T47D (cell line): Measurements from ENCODE around the gene QRICH2.
"Not testable (repeated sequence)": the region's sequence is repeated elsewhere in the genome, so short reads cannot be mapped to it uniquely, and the experiment has no call there.

Experiments used
- DNase-seq, 2 experiments: peaks; one replicate each; pipeline versions ENCODE4 v3.0.0 to v3.0.0-alpha.2; 2011 to 2012; ENCODE audit warnings: low read depth in 1 of 2, low spot score in 1 of 2
- JUND ChIP-seq: IDR thresholded peaks from 2 replicates; pipeline ENCODE4 v1.6.1; 2012; ENCODE audit warnings: low read depth
- in situ Hi-C: cut with HindIII; loops from 2 replicates; pipeline ENCODE4 v1.10.0; 2016; ENCODE audit warnings: low sequenced_read_pairs, low pct_unique_long_range_greater_than_20kb

QRICH2 gene

GRCh38 chr17:76272541-76273444, 35.3 kb downstream of the QRICH2 start:
- no peak for TF ChIP-seq JUND
- no peak for DNase-seq
- in situ Hi-C loops: no loop called here

GRCh38 chr17:76271669-76272540, 36.2 kb downstream of the QRICH2 start:
- in situ Hi-C loops: no loop called here
- no peak for TF ChIP-seq JUND
- no peak for DNase-seq

- TF ChIP-seq JUND: no peak
- in situ Hi-C loops: no loop called here
- no peak for DNase-seq
Observed at GRCh38 chr17:76270770-76271668, 37.1 kb downstream of the QRICH2 start.

- in situ Hi-C loops: no loop called here
- DNase-seq: no peak
- no peak for TF ChIP-seq JUND
Observed at GRCh38 chr17:76270127-76270592, 37.9 kb downstream of the QRICH2 start.

- in situ Hi-C loops: no loop called here
- no peak for DNase-seq
- no peak for TF ChIP-seq JUND
Observed at GRCh38 chr17:76268991-76269981, 38.8 kb downstream of the QRICH2 start.

- DNase-seq: no peak
- in situ Hi-C loops: no loop called here
- TF ChIP-seq JUND: no peak
Observed at GRCh38 chr17:76268015-76268749, 39.9 kb downstream of the QRICH2 start.

- in situ Hi-C loops, DNase-seq: not testable (repeated sequence)
Observed at GRCh38 chr17:76267581-76268001, 40.5 kb downstream of the QRICH2 start.

GRCh38 chr17:76267051-76267576, 41.0 kb downstream of the QRICH2 start:
- in situ Hi-C loops: no loop called here
- no peak for TF ChIP-seq JUND
- DNase-seq: no peak

GRCh38 chr17:76266244-76266938, 41.7 kb downstream of the QRICH2 start:
- in situ Hi-C loops: no loop called here
- TF ChIP-seq JUND: no peak
- peak; percentile 52 to 58 for DNase-seq

GRCh38 chr17:76265624-76266243, 42.3 kb downstream of the QRICH2 start:
- in situ Hi-C loops: no loop called here
- DNase-seq: peak; percentile 59 to 61

More at GRCh38 chr17:76265624-76266243, 42.3 kb downstream of the QRICH2 start:
- TF ChIP-seq JUND: no peak
